Colonic mucosa (tissue), 4 donors: Measurements from ENCODE around the gene COPS8. TPM values are rescaled to one million over a fixed set of nuclear protein-coding genes. Genes with fewer than 3 reads are reported as not detected.

Experiments
- DNase-seq: peaks from one replicate; pipeline ENCODE4 v3.0.0-alpha.2; 2020
- H3K27ac ChIP-seq: fragments of 200-600 bp; one replicate; pipeline ENCODE4 v1.8.0; 2021
- H3K27me3 ChIP-seq: fragments of 200-600 bp; one replicate; pipeline ENCODE4 v1.8.0; 2021
- H3K36me3 ChIP-seq: fragments of 200-600 bp; one replicate; pipeline ENCODE4 v1.8.0; 2021
- H3K4me1 ChIP-seq: fragments of 200-600 bp; one replicate; pipeline ENCODE4 v1.8.0; 2021; ENCODE audit warnings: mild to moderate bottlenecking
- H3K4me3 ChIP-seq: fragments of 200-600 bp; one replicate; pipeline ENCODE4 v1.8.0; 2021
- H3K9ac ChIP-seq, 2 donors: one replicate each; pipeline ENCODE4 v1.7.0; 2013; ENCODE audit warnings: control low read depth in 2 of 2, low read depth in 2 of 2, low read length in 2 of 2
- H3K9me3 ChIP-seq: fragments of 200-600 bp; one replicate; pipeline ENCODE4 v1.8.0; 2021
- CTCF ChIP-seq: fragments of 200-600 bp; IDR thresholded peaks from one replicate; pipeline ENCODE4 v1.8.0; 2022; ENCODE audit warnings: antibody characterized with exemption, mild to moderate bottlenecking
- intact Hi-C: fragments of 100-400 bp; cut with DNase I; formaldehyde crosslinking; loops from one replicate; pipeline ENCODE4 v1.14.1; 2022
- total RNA-seq, 2 donors: library from RNA; stranded (reverse); fragmentation: NEBNext Ultra II Directional in 1 of 2; extraction: Animal tissue kit (Norgen Biotek cat#: 25700) in 1 of 2; gene quantifications; one replicate each; pipeline ENCODE4 v1.2.1, GENCODE V29; 2021
- donor health status: healthy.
- donor health status: DM: no; HTN: no; CAD: no.
- donor health status: DM: no; HTN: no; CAD: no.

Gene COPS8
- total RNA-seq, 2 donors from 2014 or later: 28.2 to 28.4 TPM

- Histone ChIP-seq H3K9ac (no peak overlapping the region), H3K4me1 (no peaks in the 10 kb centered on the region), H3K4me3 (no peak overlapping the region), H3K27ac (no peak overlapping the region), H3K36me3 (no peaks in the 10 kb centered on the region), H3K27me3 (no peaks in the 10 kb centered on the region), H3K9me3 (no peaks in the 10 kb centered on the region)
- TF ChIP-seq CTCF: no peak
- no peak for DNase-seq
- intact Hi-C loops: no loop called here
These were observed 48.9 kb downstream of the COPS8 start for GRCh38 chr2:237134321-237135230.

DNA sequence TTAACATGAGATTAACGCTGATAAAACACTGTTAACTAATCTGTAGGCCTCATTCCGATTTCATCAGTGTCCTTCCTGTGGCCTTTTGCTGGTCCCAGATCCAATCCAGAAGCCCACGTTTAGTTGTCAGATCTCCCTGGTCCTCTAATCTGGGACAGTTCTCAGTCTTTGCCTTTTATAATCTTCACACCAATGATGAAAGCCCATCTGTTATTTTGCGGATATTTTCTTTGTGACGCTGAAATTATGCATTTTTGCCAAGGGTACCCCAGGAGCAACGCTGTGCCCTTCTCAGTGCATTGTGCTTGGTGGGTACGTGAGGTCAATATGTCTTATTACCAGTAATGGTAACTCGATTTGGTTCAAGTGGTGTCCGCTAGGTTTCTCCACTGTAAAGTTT lies 51.1 kb downstream of the COPS8 start:
- Histone ChIP-seq H3K4me3 (no peak overlapping the region), H3K27ac (no peak overlapping the region), H3K4me1 (no peaks in the 10 kb centered on the region), H3K9ac (no peak overlapping the region), H3K27me3 (no peaks in the 10 kb centered on the region), H3K9me3 (no peaks in the 10 kb centered on the region), H3K36me3 (no peaks in the 10 kb centered on the region)
- intact Hi-C loops: no loop called here
- no peak for TF ChIP-seq CTCF
- DNase-seq: no peak

DNA sequence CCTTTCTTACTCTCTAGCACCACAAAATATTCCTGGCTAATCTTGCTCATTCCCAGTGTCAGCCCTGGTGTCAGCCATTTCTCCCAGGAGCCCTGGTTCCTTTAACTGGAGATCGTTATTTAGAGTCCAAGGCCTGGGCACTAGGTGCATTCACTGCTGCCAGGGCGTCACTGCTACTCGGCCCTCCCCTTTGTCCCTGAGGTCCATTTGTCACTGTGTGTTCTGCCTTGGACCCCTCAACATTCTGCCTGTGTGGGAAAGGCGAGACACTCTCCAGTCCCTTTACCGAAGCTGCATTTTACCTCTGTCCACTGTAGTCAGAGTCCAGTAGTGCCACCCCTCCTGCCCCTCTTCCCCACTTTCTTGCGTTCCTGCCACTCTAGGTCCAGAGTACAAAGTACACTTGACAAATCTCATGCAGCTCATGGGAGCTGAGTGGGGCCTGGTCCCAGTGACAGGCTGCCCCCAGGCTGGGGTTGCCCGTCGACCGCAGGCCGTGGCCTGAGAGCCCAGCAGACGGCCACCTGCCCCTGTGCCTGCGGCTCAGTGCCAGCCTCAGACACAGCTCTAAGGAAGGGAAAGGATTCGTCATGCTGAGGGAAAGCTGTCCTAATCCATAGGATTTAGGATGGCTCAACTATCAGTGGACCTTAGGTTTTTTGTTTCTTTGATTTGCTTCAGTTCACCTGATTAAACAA lies 52.1 kb downstream of the COPS8 start:
- Histone ChIP-seq H3K9ac (no peak overlapping the region), H3K27me3 (no peaks in the 10 kb centered on the region), H3K36me3 (no peaks in the 10 kb centered on the region), H3K27ac (no peak overlapping the region), H3K4me1 (no peaks in the 10 kb centered on the region), H3K9me3 (no peaks in the 10 kb centered on the region), H3K4me3 (no peak overlapping the region)
- DNase-seq: no peak
- TF ChIP-seq CTCF: no peak
- intact Hi-C loops: no loop called here

- no peaks in the 10 kb centered on the region for H3K27me3 ChIP-seq
- H3K9ac ChIP-seq: no peak overlapping the region
- no peak overlapping the region for H3K27ac ChIP-seq
- intact Hi-C loops: no loop called here
- TF ChIP-seq CTCF: no peak
- no peak for DNase-seq
- H3K4me3 ChIP-seq: no peak overlapping the region
- H3K9me3 ChIP-seq: no peaks in the 10 kb centered on the region
- no peaks in the 10 kb centered on the region for H3K36me3 ChIP-seq
- no peaks in the 10 kb centered on the region for H3K4me1 ChIP-seq
These were observed 53.5 kb downstream of the COPS8 start for GRCh38 chr2:237139123-237139675.

GRCh38 chr2:237140689-237141285 lies 55.1 kb downstream of the COPS8 start:
- Histone ChIP-seq H3K36me3 (no peaks in the 10 kb centered on the region), H3K9ac (no peak overlapping the region), H3K27me3 (no peaks in the 10 kb centered on the region), H3K4me1 (no peaks in the 10 kb centered on the region), H3K4me3 (no peak overlapping the region), H3K27ac (no peak overlapping the region), H3K9me3 (no peaks in the 10 kb centered on the region)
- DNase-seq: no peak
- TF ChIP-seq CTCF: no peak
- intact Hi-C loops: no loop called here
